Osteoblast (primary cell): ENCODE data around the gene RANBP1. TPM values are rescaled to one million over a fixed set of nuclear protein-coding genes. Genes with fewer than 3 reads are reported as not detected.

ENCODE experiments used
- DNase-seq: peaks from one replicate; pipeline ENCODE4 v3.0.0; 2011; ENCODE audit warnings: low spot score, mixed read lengths; ENCODE audit not compliant: insufficient read length; ENCODE audit errors: missing footprints
- H2AFZ ChIP-seq: 2 replicates; pipeline ENCODE4 v1.6.0; 2011; ENCODE audit warnings: mild to moderate bottlenecking, low read length
- H3K27ac ChIP-seq: 2 replicates; pipeline ENCODE4 v1.5.1; 2011; ENCODE audit warnings: mild to moderate bottlenecking, low read depth, low read length, moderate library complexity
- H3K27me3 ChIP-seq: 2 replicates; pipeline ENCODE4 v1.6.0; 2012; ENCODE audit warnings: mild to moderate bottlenecking, control low read depth, inconsistent platforms, low read length, moderate library complexity; ENCODE audit not compliant: insufficient read depth
- H3K36me3 ChIP-seq: 2 replicates; pipeline ENCODE4 v1.5.1; 2011; ENCODE audit warnings: mild to moderate bottlenecking, low read length, control low read depth, moderate library complexity; ENCODE audit not compliant: insufficient read depth
- H3K4me1 ChIP-seq: 2 replicates; pipeline ENCODE4 v1.5.1; 2011; ENCODE audit warnings: mild to moderate bottlenecking, low read length, control low read depth, moderate library complexity; ENCODE audit not compliant: insufficient read depth
- H3K4me2 ChIP-seq: 2 replicates; pipeline ENCODE4 v1.6.0; 2011; ENCODE audit warnings: mild to moderate bottlenecking, low read length; ENCODE audit not compliant: insufficient read depth
- H3K4me3 ChIP-seq: fragments of 200-600 bp; sonication (generic); 3 replicates; pipeline ENCODE4 v1.5.1; 2012; ENCODE audit warnings: mild to moderate bottlenecking, low read length, inconsistent platforms; ENCODE audit not compliant: insufficient read depth
- H3K79me2 ChIP-seq: 2 replicates; pipeline ENCODE4 v1.6.0; 2012; ENCODE audit warnings: mild to moderate bottlenecking, low read length, control low read depth, inconsistent platforms; ENCODE audit not compliant: insufficient read depth
- H3K9me3 ChIP-seq: 2 replicates; pipeline ENCODE4 v1.5.1; 2011; ENCODE audit warnings: low read depth, low read length, control low read depth
- H4K20me1 ChIP-seq: 2 replicates; pipeline ENCODE4 v1.6.0; 2012; ENCODE audit warnings: mild to moderate bottlenecking, low read length, control low read depth; ENCODE audit not compliant: insufficient read depth
- CTCF ChIP-seq: IDR thresholded peaks from 2 replicates; pipeline ENCODE4 v1.5.1; 2011; ENCODE audit warnings: mild to moderate bottlenecking, low read depth, low read length, moderate library complexity; ENCODE audit errors: extremely low read depth
- total RNA-seq: library from RNA; depleted of rRNA; stranded (reverse); fragments of >200 nt; gene quantifications from 2 replicates; pipeline ENCODE4 v1.2.3, GENCODE V29; 2012

Gene RANBP1
- total RNA-seq, 1 donor: 85.8 TPM

GRCh38 chr22:20093418-20094196, 22.3 kb upstream of the RANBP1 start:
- TF ChIP-seq CTCF: no peak
- no peaks in the 10 kb centered on the region for H3K27me3 ChIP-seq
- no peaks in the 10 kb centered on the region for H3K9me3 ChIP-seq
- peaks cover 93% of the 10 kb centered on the region for H3K36me3 ChIP-seq
- no peak overlapping the region for H3K4me2 ChIP-seq
- H4K20me1 ChIP-seq: peaks cover 20% of the 10 kb centered on the region
- no peak overlapping the region for H3K27ac ChIP-seq
- DNase-seq: peak; percentile 38
- H3K4me1 ChIP-seq: peaks cover 8% of the 10 kb centered on the region
- no peak overlapping the region for H3K4me3 ChIP-seq
- H3K79me2 ChIP-seq: peaks cover 77% of the 10 kb centered on the region
- H2AFZ ChIP-seq: no peak overlapping the region

GRCh38 chr22:20094197-20094807, 21.6 kb upstream of the RANBP1 start:
- no peak overlapping the region for H3K4me3 ChIP-seq
- no peak overlapping the region for H3K4me2 ChIP-seq
- peaks cover 77% of the 10 kb centered on the region for H3K79me2 ChIP-seq
- no peak overlapping the region for H3K27ac ChIP-seq
- H3K27me3 ChIP-seq: no peaks in the 10 kb centered on the region
- peaks cover 26% of the 10 kb centered on the region for H4K20me1 ChIP-seq
- H3K9me3 ChIP-seq: no peaks in the 10 kb centered on the region
- peaks cover 8% of the 10 kb centered on the region for H3K4me1 ChIP-seq
- peaks cover 93% of the 10 kb centered on the region for H3K36me3 ChIP-seq
- no peak for TF ChIP-seq CTCF
- DNase-seq: peak; percentile 25
- no peak overlapping the region for H2AFZ ChIP-seq

- TF ChIP-seq CTCF: no peak
- H3K79me2 ChIP-seq: peaks cover 81% of the 10 kb centered on the region
- H3K27ac ChIP-seq: no peak overlapping the region
- peaks cover 2% of the 10 kb centered on the region for H3K4me1 ChIP-seq
- H4K20me1 ChIP-seq: peaks cover 20% of the 10 kb centered on the region
- no peak overlapping the region for H3K4me3 ChIP-seq
- H3K27me3 ChIP-seq: no peaks in the 10 kb centered on the region
- H3K9me3 ChIP-seq: no peaks in the 10 kb centered on the region
- DNase-seq: peak; percentile 39
- H3K36me3 ChIP-seq: peaks cover 91% of the 10 kb centered on the region
- H2AFZ ChIP-seq: no peak overlapping the region
- H3K4me2 ChIP-seq: no peak overlapping the region
These were observed 20.4 kb upstream of the RANBP1 start for GRCh38 chr22:20095521-20095920.
